ENCODE measurements around the gene AIFM3.

AIFM3 gene

GRCh38 chr22:21028277-21029251 is 61.5 kb downstream of the AIFM3 start:
- Histone ChIP-seq H3K79me2 (ENCODE audit: insufficient read depth, low read length) (no peaks in the 10 kb centered on the region), H2AFZ (ENCODE audit: low read depth, low read length, severe bottlenecking) (no peak overlapping the region), H3K9me2 (replicated peaks; ENCODE audit: insufficient read depth, low read length) (no peaks in the 10 kb centered on the region), H3K9ac (ENCODE audit: low read length) (no peak overlapping the region), H4K20me1 (ENCODE audit: low read depth, low read length) (no peaks in the 10 kb centered on the region), H3K27me3 (ENCODE audit: low read length) (no peaks in the 10 kb centered on the region), H3K9me3 (ENCODE audit: insufficient read depth, low read length) (no peaks in the 10 kb centered on the region), H3K27ac (ENCODE audit: low read depth, low read length) (no peak overlapping the region), H3K4me3 (ENCODE audit: insufficient read depth, low read length, poor library complexity, severe bottlenecking) (no peak overlapping the region), H3F3A (ENCODE audit: insufficient read depth) (no peaks in the 10 kb centered on the region), H3K36me3 (ENCODE audit: low read length) (no peaks in the 10 kb centered on the region), H3K4me2 (ENCODE audit: low read depth, low read length, poor library complexity, severe bottlenecking) (no peak overlapping the region)
- TF ChIP-seq CTCF (IDR thresholded peaks at IDR 0.05; ENCODE audit: insufficient read depth, low read length, poor library complexity, severe bottlenecking) (no peak), EZH2phosphoT487 (conservative IDR thresholded peaks at IDR 0.05; ENCODE audit: low read length) (no peak)

GRCh38 chr22:21029486-21030025 is 62.5 kb downstream of the AIFM3 start:
- Histone ChIP-seq H3F3A (ENCODE audit: insufficient read depth) (no peaks in the 10 kb centered on the region), H3K4me2 (ENCODE audit: low read depth, low read length, poor library complexity, severe bottlenecking) (no peak overlapping the region), H3K36me3 (ENCODE audit: low read length) (no peaks in the 10 kb centered on the region), H2AFZ (ENCODE audit: low read depth, low read length, severe bottlenecking) (no peak overlapping the region), H3K4me3 (ENCODE audit: insufficient read depth, low read length, poor library complexity, severe bottlenecking) (no peak overlapping the region), H3K27ac (ENCODE audit: low read depth, low read length) (no peak overlapping the region), H3K9ac (ENCODE audit: low read length) (no peak overlapping the region), H3K9me3 (ENCODE audit: insufficient read depth, low read length) (no peaks in the 10 kb centered on the region), H3K27me3 (ENCODE audit: low read length) (no peaks in the 10 kb centered on the region), H3K9me2 (replicated peaks; ENCODE audit: insufficient read depth, low read length) (no peaks in the 10 kb centered on the region), H4K20me1 (ENCODE audit: low read depth, low read length) (no peaks in the 10 kb centered on the region), H3K79me2 (ENCODE audit: insufficient read depth, low read length) (no peaks in the 10 kb centered on the region)
- no peak for TF ChIP-seq EZH2phosphoT487 (conservative IDR thresholded peaks at IDR 0.05; ENCODE audit: low read length)
- no peak for TF ChIP-seq CTCF (IDR thresholded peaks at IDR 0.05; ENCODE audit: insufficient read depth, low read length, poor library complexity, severe bottlenecking)

GRCh38 chr22:21030032-21030431 is 63.0 kb downstream of the AIFM3 start:
- Histone ChIP-seq H4K20me1 (ENCODE audit: low read depth, low read length) (no peaks in the 10 kb centered on the region), H3K27ac (ENCODE audit: low read depth, low read length) (no peak overlapping the region), H3K4me2 (ENCODE audit: low read depth, low read length, poor library complexity, severe bottlenecking) (no peak overlapping the region), H3F3A (ENCODE audit: insufficient read depth) (no peaks in the 10 kb centered on the region), H3K9me3 (ENCODE audit: insufficient read depth, low read length) (no peaks in the 10 kb centered on the region), H3K79me2 (ENCODE audit: insufficient read depth, low read length) (no peaks in the 10 kb centered on the region), H3K36me3 (ENCODE audit: low read length) (no peaks in the 10 kb centered on the region), H3K9ac (ENCODE audit: low read length) (no peak overlapping the region), H3K27me3 (ENCODE audit: low read length) (no peaks in the 10 kb centered on the region), H2AFZ (ENCODE audit: low read depth, low read length, severe bottlenecking) (no peak overlapping the region), H3K4me3 (ENCODE audit: insufficient read depth, low read length, poor library complexity, severe bottlenecking) (no peak overlapping the region), H3K9me2 (replicated peaks; ENCODE audit: insufficient read depth, low read length) (no peaks in the 10 kb centered on the region)
- TF ChIP-seq EZH2phosphoT487 (conservative IDR thresholded peaks at IDR 0.05; ENCODE audit: low read length), result no peak

All from SU-DHL-6 (cell line).